H9 (cell line): Measurements from ENCODE around the gene RNF126. TPM values are rescaled to one million over a fixed set of nuclear protein-coding genes. Genes with fewer than 3 reads are reported as not detected.

Experiments used
- DNase-seq: peaks from one replicate; pipeline ENCODE4 v3.0.0-alpha.2; 2017
- H2AFZ ChIP-seq: one replicate; pipeline ENCODE4 v1.6.1; 2013; ENCODE audit warnings: mild to moderate bottlenecking, low read length, control low read depth, moderate library complexity
- H2AK5ac ChIP-seq: 2 replicates; pipeline ENCODE4 v1.6.1; 2013; ENCODE audit warnings: low read length, control low read depth, mixed read lengths; ENCODE audit not compliant: insufficient read length
- H2BK120ac ChIP-seq: one replicate; pipeline ENCODE4 v1.6.1; 2013; ENCODE audit warnings: low read depth, mild to moderate bottlenecking, low read length, control low read depth, inconsistent platforms; ENCODE audit not compliant: poor library complexity, severe bottlenecking
- H2BK12ac ChIP-seq: 2 replicates; pipeline ENCODE4 v1.6.1; 2013; ENCODE audit warnings: low read length, control low read depth, mixed read lengths, low read depth; ENCODE audit not compliant: insufficient read length
- H2BK15ac ChIP-seq: 2 replicates; pipeline ENCODE4 v1.6.1; 2013; ENCODE audit warnings: low read depth, low read length, control low read depth
- H2BK20ac ChIP-seq: one replicate; pipeline ENCODE4 v1.6.1; 2013; ENCODE audit warnings: low read depth, mild to moderate bottlenecking, low read length, control low read depth, inconsistent platforms; ENCODE audit not compliant: poor library complexity, severe bottlenecking
- H2BK5ac ChIP-seq: 2 replicates; pipeline ENCODE4 v1.6.1; 2013; ENCODE audit warnings: low read length, control low read depth, mixed read lengths; ENCODE audit not compliant: insufficient read length
- H3K14ac ChIP-seq: 2 replicates; pipeline ENCODE4 v1.6.1; 2013; ENCODE audit warnings: low read length, control low read depth; ENCODE audit not compliant: insufficient read depth
- H3K18ac ChIP-seq: 2 replicates; pipeline ENCODE4 v1.6.1; 2013; ENCODE audit warnings: low read depth, mild to moderate bottlenecking, mixed read lengths, low read length, control low read depth; ENCODE audit not compliant: insufficient read length
- H3K23ac ChIP-seq: 2 replicates; pipeline ENCODE4 v1.6.1; 2013; ENCODE audit warnings: low read length, control low read depth, mixed read lengths, low read depth; ENCODE audit not compliant: insufficient read length
- H3K23me2 ChIP-seq: 2 replicates; pipeline ENCODE4 v1.6.1; 2013; ENCODE audit warnings: low read depth, mild to moderate bottlenecking, mixed read lengths, low read length, control low read depth; ENCODE audit not compliant: insufficient read length, poor library complexity, severe bottlenecking
- H3K27ac ChIP-seq: 2 replicates; pipeline ENCODE4 v1.5.1; 2013; ENCODE audit warnings: low read length, control low read depth, mixed read lengths, low read depth; ENCODE audit not compliant: insufficient read length
- H3K27me3 ChIP-seq: 2 replicates; pipeline ENCODE4 v1.6.1; 2013; ENCODE audit warnings: low read length, control low read depth, inconsistent platforms; ENCODE audit not compliant: insufficient read depth
- H3K4ac ChIP-seq: 2 replicates; pipeline ENCODE4 v1.6.1; 2013; ENCODE audit warnings: low read depth, mild to moderate bottlenecking, control low read depth, inconsistent platforms, low read length, moderate library complexity
- H3K4me1 ChIP-seq: 2 replicates; pipeline ENCODE4 v1.6.1; 2013; ENCODE audit warnings: low read length, control low read depth, inconsistent platforms; ENCODE audit not compliant: insufficient read depth
- H3K4me2 ChIP-seq: 2 replicates; pipeline ENCODE4 v1.6.1; 2013; ENCODE audit warnings: low read length, control low read depth, mixed read lengths; ENCODE audit not compliant: insufficient read length, insufficient read depth
- H3K56ac ChIP-seq: 2 replicates; pipeline ENCODE4 v1.6.1; 2013; ENCODE audit warnings: low read depth, mild to moderate bottlenecking, mixed read lengths, low read length, control low read depth; ENCODE audit not compliant: insufficient read length
- H3K79me1 ChIP-seq: 2 replicates; pipeline ENCODE4 v1.6.1; 2013; ENCODE audit warnings: low read depth, mild to moderate bottlenecking, moderate library complexity, low read length, control low read depth, inconsistent platforms; ENCODE audit not compliant: insufficient read depth, poor library complexity, severe bottlenecking
- H3K79me2 ChIP-seq: 2 replicates; pipeline ENCODE4 v1.6.1; 2013; ENCODE audit warnings: low read length, control low read depth, inconsistent platforms; ENCODE audit not compliant: insufficient read depth
- H3K9ac ChIP-seq: 2 replicates; pipeline ENCODE4 v1.6.1; 2013; ENCODE audit warnings: low read length, control low read depth, mixed read lengths; ENCODE audit not compliant: insufficient read length; ENCODE audit errors: extremely low read depth
- H3K9me3 ChIP-seq: one replicate; pipeline ENCODE4 v1.6.1; 2013; ENCODE audit warnings: low read depth, low read length, inconsistent platforms; ENCODE audit not compliant: control insufficient read depth
- H3T11ph ChIP-seq: one replicate; pipeline ENCODE4 v1.6.1; 2013; ENCODE audit warnings: mild to moderate bottlenecking, low read length, control low read depth, inconsistent platforms
- H4K20me1 ChIP-seq: one replicate; pipeline ENCODE4 v1.6.1; 2013; ENCODE audit not compliant: control insufficient read depth, insufficient read length, insufficient read depth
- H4K5ac ChIP-seq: 2 replicates; pipeline ENCODE4 v1.6.1; 2013; ENCODE audit warnings: low read depth, mild to moderate bottlenecking, mixed read lengths, low read length, control low read depth; ENCODE audit not compliant: insufficient read length
- H4K8ac ChIP-seq: replicated peaks from 2 replicates; pipeline ENCODE4 v1.6.1; 2013; ENCODE audit warnings: low read length, control low read depth, mixed read lengths, low read depth; ENCODE audit not compliant: insufficient read length
- H4K91ac ChIP-seq: 2 replicates; pipeline ENCODE4 v1.6.1; 2013; ENCODE audit warnings: low read depth, mild to moderate bottlenecking, moderate library complexity, mixed read lengths, low read length, control low read depth; ENCODE audit not compliant: insufficient read length
- H3K27ac Mint-ChIP-seq, 3 experiments: 2 replicates in 2 of 3; 3 replicates in 1 of 3; pipeline ENCODE4 v1.8.0; 2020 to 2021; ENCODE audit warnings: mixed read lengths in 3 of 3, mild to moderate bottlenecking in 1 of 3, moderate library complexity in 1 of 3
- H3K27me3 Mint-ChIP-seq: 2 replicates; pipeline ENCODE4 v1.8.0; 2021; ENCODE audit warnings: low read depth, mild to moderate bottlenecking, moderate library complexity, mixed read lengths
- H3K36me3 Mint-ChIP-seq, 3 experiments: 2 replicates in 2 of 3; 3 replicates in 1 of 3; pipeline ENCODE4 v1.8.0; 2020 to 2021; ENCODE audit warnings: low read depth in 3 of 3, mixed read lengths in 3 of 3; ENCODE audit not compliant: insufficient read depth in 1 of 3
- H3K4me1 Mint-ChIP-seq, 2 experiments: 2 replicates each; pipeline ENCODE4 v1.8.0; 2020; ENCODE audit warnings: mixed read lengths in 2 of 2
- H3K4me3 Mint-ChIP-seq, 2 experiments: 2 replicates in 1 of 2; 3 replicates in 1 of 2; pipeline ENCODE4 v1.8.0; 2020 to 2021; ENCODE audit warnings: mild to moderate bottlenecking in 2 of 2, mixed read lengths in 2 of 2, moderate library complexity in 1 of 2
- H3K9me3 Mint-ChIP-seq, 2 experiments: 2 replicates in 1 of 2; 3 replicates in 1 of 2; pipeline ENCODE4 v1.8.0; 2020; ENCODE audit warnings: mild to moderate bottlenecking in 2 of 2, mixed read lengths in 2 of 2, moderate library complexity in 1 of 2
- WGBS: extraction: QIAGEN DNeasy Blood & Tissue Kit; methylation state at CpG from one replicate; pipeline ENCODE4 v1.1.7; 2013; ENCODE audit warnings: missing lambda C conversion rate, low lambda C conversion rate, mixed read lengths; ENCODE audit not compliant: insufficient read length; ENCODE audit errors: extremely low coverage; 5-methylcytosine and 5-hydroxymethylcytosine counted together
- total RNA-seq: library from RNA; stranded (reverse); gene quantifications from 2 replicates; pipeline ENCODE4 v1.2.1, GENCODE V29; 2021
- TF ChIP-seq, protein P1 (sequence below): fragments of 200-600 bp; sonication (generic); conservative IDR thresholded peaks from 3 replicates; pipeline ENCODE4 v1.8.0; 2021; ENCODE audit warnings: antibody characterized with exemption, mild to moderate bottlenecking

The RNF126 gene
- total RNA-seq, 1 experiment from 2014 or later, result 81.9 TPM

DNA sequence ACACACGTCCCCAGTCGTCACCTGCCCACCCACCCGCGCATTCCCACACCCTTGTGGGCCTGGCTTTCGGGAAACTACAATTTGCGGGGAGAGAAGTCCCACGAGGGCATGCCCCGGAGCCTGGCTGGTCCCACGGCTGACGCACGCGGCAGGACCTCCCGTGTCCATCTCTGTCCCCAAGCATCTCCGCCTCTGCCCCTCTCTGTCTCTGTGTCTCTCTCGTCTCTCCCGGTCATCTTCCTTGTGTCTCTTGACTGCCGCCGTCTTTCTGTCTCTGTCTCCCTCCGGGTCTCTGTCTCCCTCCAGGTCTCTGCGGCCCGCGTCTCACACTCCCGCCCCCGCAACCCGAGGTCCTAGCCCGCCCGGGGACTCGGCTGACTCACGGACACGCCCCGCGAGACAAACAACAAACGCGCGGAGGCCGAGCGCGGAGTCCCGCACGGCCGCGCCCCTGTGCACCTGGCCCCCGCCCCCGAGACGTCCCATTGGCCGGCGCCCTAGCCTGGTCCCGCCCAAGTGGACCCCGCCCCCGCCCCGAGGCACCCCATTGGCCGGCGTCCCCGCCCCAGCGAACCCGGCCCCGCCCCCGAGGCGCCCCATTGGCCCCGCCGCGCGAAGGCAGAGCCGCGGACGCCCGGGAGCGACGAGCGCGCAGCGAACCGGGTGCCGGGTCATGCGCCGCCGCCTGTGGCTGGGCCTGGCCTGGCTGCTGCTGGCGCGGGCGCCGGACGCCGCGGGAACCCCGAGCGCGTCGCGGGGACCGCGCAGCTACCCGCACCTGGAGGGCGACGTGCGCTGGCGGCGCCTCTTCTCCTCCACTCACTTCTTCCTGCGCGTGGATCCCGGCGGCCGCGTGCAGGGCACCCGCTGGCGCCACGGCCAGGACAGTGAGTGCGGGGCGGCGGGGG lies 23.5 kb downstream of the RNF126 start, which contains the start of gene FGF22:
FGF22 (plus strand) TSS at position 627 of the 908 bp plus-strand sequence; CDS start at position 674, 47 bp downstream.
- peak within 1 kb of the TSS; percentile 54 to 77 for H3K4me3 Mint-ChIP-seq
- TF ChIP-seq, protein P1, sequence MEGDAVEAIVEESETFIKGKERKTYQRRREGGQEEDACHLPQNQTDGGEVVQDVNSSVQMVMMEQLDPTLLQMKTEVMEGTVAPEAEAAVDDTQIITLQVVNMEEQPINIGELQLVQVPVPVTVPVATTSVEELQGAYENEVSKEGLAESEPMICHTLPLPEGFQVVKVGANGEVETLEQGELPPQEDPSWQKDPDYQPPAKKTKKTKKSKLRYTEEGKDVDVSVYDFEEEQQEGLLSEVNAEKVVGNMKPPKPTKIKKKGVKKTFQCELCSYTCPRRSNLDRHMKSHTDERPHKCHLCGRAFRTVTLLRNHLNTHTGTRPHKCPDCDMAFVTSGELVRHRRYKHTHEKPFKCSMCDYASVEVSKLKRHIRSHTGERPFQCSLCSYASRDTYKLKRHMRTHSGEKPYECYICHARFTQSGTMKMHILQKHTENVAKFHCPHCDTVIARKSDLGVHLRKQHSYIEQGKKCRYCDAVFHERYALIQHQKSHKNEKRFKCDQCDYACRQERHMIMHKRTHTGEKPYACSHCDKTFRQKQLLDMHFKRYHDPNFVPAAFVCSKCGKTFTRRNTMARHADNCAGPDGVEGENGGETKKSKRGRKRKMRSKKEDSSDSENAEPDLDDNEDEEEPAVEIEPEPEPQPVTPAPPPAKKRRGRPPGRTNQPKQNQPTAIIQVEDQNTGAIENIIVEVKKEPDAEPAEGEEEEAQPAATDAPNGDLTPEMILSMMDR, result no peak
- DNase-seq, result peak; percentile 90
- H3K4ac ChIP-seq, result no peak within 1 kb of the TSS
- H3K27ac ChIP-seq, result no peak within 1 kb of the TSS
- H3K4me1 ChIP-seq, result no peaks in the 10 kb centered on the region
- no peak within 1 kb of the TSS for H2BK5ac ChIP-seq
- no peaks in the 10 kb centered on the region for H3K23me2 ChIP-seq
- H3K4me2 ChIP-seq, result peak within 1 kb of the TSS; percentile 48
- peak within 1 kb of the TSS in 1 of 3 experiments; percentile 74; a peak in 1 of 7 replicates for H3K27ac Mint-ChIP-seq
- H2AK5ac ChIP-seq, result no peak within 1 kb of the TSS
- H3K4me1 Mint-ChIP-seq, result peaks cover 4 to 5% of the 10 kb centered on the region in 2 experiments; a peak in 3 of 4 replicates
- H3K14ac ChIP-seq, result no peak within 1 kb of the TSS
- H4K91ac ChIP-seq, result no peak within 1 kb of the TSS
- no CpG with 5 or more reads among the region's 109 CpGs for WGBS
- peaks cover 0 to 1% (median 0%) of the 10 kb centered on the region in 3 experiments; a peak in 1 of 7 replicates for H3K36me3 Mint-ChIP-seq
- H4K20me1 ChIP-seq, result no peaks in the 10 kb centered on the region
- no peak within 1 kb of the TSS for H2AFZ ChIP-seq
- H3K56ac ChIP-seq, result no peak within 1 kb of the TSS
- H3K18ac ChIP-seq, result no peak within 1 kb of the TSS
- H3K9ac ChIP-seq, result no peak within 1 kb of the TSS
- H2BK120ac ChIP-seq, result no peak within 1 kb of the TSS
- H3K9me3 ChIP-seq, result no peaks in the 10 kb centered on the region
- no peaks in the 10 kb centered on the region; the same call in 1 of the 2 replicates for H3K27me3 ChIP-seq
- peaks cover 29% of the 10 kb centered on the region for H3K27me3 Mint-ChIP-seq
- no peak within 1 kb of the TSS for H3T11ph ChIP-seq
- H3K9me3 Mint-ChIP-seq, result 0 out of 5 replicates have a peak, but pooled peaks cover 0 to 3% of the 10 kb centered on the region in 2 experiments
- H2BK20ac ChIP-seq, result no peak within 1 kb of the TSS
- no peaks in the 10 kb centered on the region for H3K79me2 ChIP-seq
- no peak within 1 kb of the TSS for H4K5ac ChIP-seq
- no peaks in the 10 kb centered on the region for H3K79me1 ChIP-seq
- H3K23ac ChIP-seq, result no peak within 1 kb of the TSS
- H4K8ac ChIP-seq, result no peak within 1 kb of the TSS
- no peak within 1 kb of the TSS for H2BK15ac ChIP-seq
- H2BK12ac ChIP-seq, result no peak within 1 kb of the TSS
